Neural cell (in vitro differentiated cells): ENCODE results near the gene GPHN. TPM values are rescaled to one million over a fixed set of nuclear protein-coding genes. Genes with fewer than 3 reads are reported as not detected.

Experiments used
- H2AFZ ChIP-seq: fragments of 200-600, 300-800 bp; sonication (generic), shearing (Covaris generic); 2 replicates; pipeline ENCODE4 v1.6.0; 2014; ENCODE audit warnings: low read depth, mild to moderate bottlenecking, antibody characterized with exemption, low read length, moderate library complexity
- H3F3A ChIP-seq: fragments of 200-600 bp; shearing (Covaris generic); 2 replicates; pipeline ENCODE4 v1.6.1; 2016; ENCODE audit warnings: mild to moderate bottlenecking, moderate library complexity, mixed read lengths, antibody characterized with exemption, low read length; ENCODE audit not compliant: insufficient read depth, poor library complexity, severe bottlenecking
- H3K27ac ChIP-seq: fragments of 200-600, 300-800 bp; sonication (generic), shearing (Covaris generic); 2 replicates; pipeline ENCODE4 v1.5.1; 2014; ENCODE audit warnings: mild to moderate bottlenecking, low read length, moderate library complexity
- H3K27me3 ChIP-seq: fragments of 300-800, 200-600 bp; sonication (generic), shearing (Covaris generic); 2 replicates; pipeline ENCODE4 v1.6.0; 2014; ENCODE audit warnings: mild to moderate bottlenecking, low read depth, low read length, moderate library complexity; ENCODE audit not compliant: insufficient read depth
- H3K36me3 ChIP-seq: fragments of 300-800, 200-600 bp; sonication (generic), shearing (Covaris generic); 2 replicates; pipeline ENCODE4 v1.5.1; 2014; ENCODE audit warnings: mild to moderate bottlenecking, antibody characterized with exemption, low read length, moderate library complexity; ENCODE audit not compliant: insufficient read depth
- H3K4me2 ChIP-seq: fragments of 300-800, 200-600 bp; sonication (generic), shearing (Covaris generic); 2 replicates; pipeline ENCODE4 v1.6.0; 2014; ENCODE audit warnings: mild to moderate bottlenecking, low read length
- H3K4me3 ChIP-seq: fragments of 300-800, 200-600 bp; sonication (generic), shearing (Covaris generic); 2 replicates; pipeline ENCODE4 v1.5.1; 2014; ENCODE audit warnings: mild to moderate bottlenecking, low read length, moderate library complexity
- H3K79me2 ChIP-seq: fragments of 200-600 bp; shearing (Covaris generic); replicated peaks from 2 replicates; pipeline ENCODE4 v1.6.0; 2014; ENCODE audit warnings: mild to moderate bottlenecking, low read length, moderate library complexity; ENCODE audit not compliant: insufficient read depth
- H3K9ac ChIP-seq: fragments of 300-800, 200-600 bp; sonication (generic), shearing (Covaris generic); 2 replicates; pipeline ENCODE4 v1.6.1; 2016; ENCODE audit warnings: mild to moderate bottlenecking, low read length, mixed read lengths
- H3K9me2 ChIP-seq: fragments of 200-600 bp; shearing (Covaris generic); 2 replicates; pipeline ENCODE4 v1.6.1; 2016; ENCODE audit warnings: mild to moderate bottlenecking, low read length, mixed read lengths; ENCODE audit not compliant: insufficient read depth
- H3K9me3 ChIP-seq: fragments of 200-600, 300-800 bp; sonication (generic), shearing (Covaris generic); 2 replicates; pipeline ENCODE4 v1.6.1; 2016; ENCODE audit warnings: mild to moderate bottlenecking, mixed run types, low read length, moderate library complexity, mixed read lengths
- H4K20me1 ChIP-seq: fragments of 200-600 bp; shearing (Covaris generic); 2 replicates; pipeline ENCODE4 v1.6.1; 2016; ENCODE audit warnings: mild to moderate bottlenecking, mixed run types; ENCODE audit not compliant: insufficient read depth
- EP300 ChIP-seq: fragments of 450-650 bp; conservative IDR thresholded peaks from 2 replicates; pipeline ENCODE4 v1.6.1; 2014; ENCODE audit warnings: antibody characterized with exemption, mild to moderate bottlenecking, moderate library complexity; ENCODE audit not compliant: poor library complexity, severe bottlenecking
- EZH2 ChIP-seq: fragments of 200-600, 300-800 bp; shearing (Covaris generic), sonication (generic); IDR thresholded peaks from 2 replicates; pipeline ENCODE4 v1.6.1; 2014; ENCODE audit warnings: antibody characterized with exemption, low read length, borderline replicate concordance, mild to moderate bottlenecking; ENCODE audit not compliant: insufficient read depth, poor library complexity, severe bottlenecking
- MXI1 ChIP-seq: fragments of 450-650 bp; conservative IDR thresholded peaks from 2 replicates; pipeline ENCODE4 v1.6.1; 2014; ENCODE audit warnings: antibody characterized with exemption, mild to moderate bottlenecking; ENCODE audit not compliant: poor library complexity, severe bottlenecking
- POLR2AphosphoS5 ChIP-seq: IDR thresholded peaks from 2 replicates; pipeline ENCODE4 v1.6.1; 2012
- RAD21 ChIP-seq: fragments of 450-650 bp; conservative IDR thresholded peaks from 2 replicates; pipeline ENCODE4 v1.6.1; 2014; ENCODE audit warnings: antibody characterized with exemption, mild to moderate bottlenecking, moderate library complexity
- SMC3 ChIP-seq: fragments of 450-650 bp; conservative IDR thresholded peaks from 2 replicates; pipeline ENCODE4 v1.6.1; 2014; ENCODE audit warnings: antibody characterized with exemption, mild to moderate bottlenecking, moderate library complexity; ENCODE audit not compliant: poor library complexity
- TAF1 ChIP-seq: IDR thresholded peaks from 2 replicates; pipeline ENCODE4 v1.6.1; 2012; ENCODE audit warnings: low read depth
- polyA plus RNA-seq: library from polyadenylated mRNA; depleted of rRNA; stranded (reverse); fragments of >200 nt; gene quantifications from 2 replicates; pipeline ENCODE4 v1.2.3, GENCODE V29; 2014
- TF ChIP-seq, protein P1 (sequence below): IDR thresholded peaks from 2 replicates; pipeline ENCODE4 v1.6.1; 2012; ENCODE audit warnings: borderline replicate concordance
- TF ChIP-seq, protein P2 (sequence below): fragments of 450-650 bp; IDR thresholded peaks from 2 replicates; pipeline ENCODE4 v1.5.1; 2014; ENCODE audit warnings: antibody characterized with exemption, mild to moderate bottlenecking, moderate library complexity; ENCODE audit not compliant: poor library complexity, severe bottlenecking

The GPHN gene
- polyA plus RNA-seq, 1 donor from 2014 or later, result 135 TPM

DNA sequence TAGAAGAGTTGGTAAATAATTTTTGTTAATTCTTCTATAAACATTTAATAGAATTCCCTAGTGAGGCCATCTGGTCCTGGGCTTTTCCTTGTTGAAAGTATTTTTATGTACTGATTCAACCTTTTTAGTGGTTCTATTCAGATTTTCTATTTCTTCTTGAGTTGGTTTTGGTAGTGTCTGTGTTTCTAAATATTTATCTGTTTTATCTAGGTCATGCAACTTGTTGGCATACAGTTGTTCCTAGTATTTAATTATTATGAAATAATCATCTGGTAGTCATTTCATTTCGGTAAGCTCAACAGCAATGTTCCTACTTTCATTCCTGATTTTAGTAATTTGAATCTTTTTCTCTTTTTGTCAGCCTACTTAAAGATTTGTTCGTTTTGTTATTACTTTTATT lies 447.2 kb downstream of the GPHN start:
- H4K20me1 ChIP-seq, result no peaks in the 10 kb centered on the region
- H3K4me2 ChIP-seq, result no peak overlapping the region
- no peaks in the 10 kb centered on the region for H3K79me2 ChIP-seq
- H2AFZ ChIP-seq, result no peak overlapping the region
- no peaks in the 10 kb centered on the region for H3F3A ChIP-seq
- H3K9me2 ChIP-seq, result no peaks in the 10 kb centered on the region
- peaks cover 13% of the 10 kb centered on the region for H3K9me3 ChIP-seq
- H3K27ac ChIP-seq, result no peak overlapping the region
- H3K9ac ChIP-seq, result no peak overlapping the region
- H3K4me3 ChIP-seq, result no peak overlapping the region
- TF ChIP-seq EZH2 (no peak), RAD21 (no peak), TAF1 (no peak), POLR2AphosphoS5 (no peak), EP300 (no peak), SMC3 (no peak), MXI1 (no peak)
- TF ChIP-seq, protein P1, sequence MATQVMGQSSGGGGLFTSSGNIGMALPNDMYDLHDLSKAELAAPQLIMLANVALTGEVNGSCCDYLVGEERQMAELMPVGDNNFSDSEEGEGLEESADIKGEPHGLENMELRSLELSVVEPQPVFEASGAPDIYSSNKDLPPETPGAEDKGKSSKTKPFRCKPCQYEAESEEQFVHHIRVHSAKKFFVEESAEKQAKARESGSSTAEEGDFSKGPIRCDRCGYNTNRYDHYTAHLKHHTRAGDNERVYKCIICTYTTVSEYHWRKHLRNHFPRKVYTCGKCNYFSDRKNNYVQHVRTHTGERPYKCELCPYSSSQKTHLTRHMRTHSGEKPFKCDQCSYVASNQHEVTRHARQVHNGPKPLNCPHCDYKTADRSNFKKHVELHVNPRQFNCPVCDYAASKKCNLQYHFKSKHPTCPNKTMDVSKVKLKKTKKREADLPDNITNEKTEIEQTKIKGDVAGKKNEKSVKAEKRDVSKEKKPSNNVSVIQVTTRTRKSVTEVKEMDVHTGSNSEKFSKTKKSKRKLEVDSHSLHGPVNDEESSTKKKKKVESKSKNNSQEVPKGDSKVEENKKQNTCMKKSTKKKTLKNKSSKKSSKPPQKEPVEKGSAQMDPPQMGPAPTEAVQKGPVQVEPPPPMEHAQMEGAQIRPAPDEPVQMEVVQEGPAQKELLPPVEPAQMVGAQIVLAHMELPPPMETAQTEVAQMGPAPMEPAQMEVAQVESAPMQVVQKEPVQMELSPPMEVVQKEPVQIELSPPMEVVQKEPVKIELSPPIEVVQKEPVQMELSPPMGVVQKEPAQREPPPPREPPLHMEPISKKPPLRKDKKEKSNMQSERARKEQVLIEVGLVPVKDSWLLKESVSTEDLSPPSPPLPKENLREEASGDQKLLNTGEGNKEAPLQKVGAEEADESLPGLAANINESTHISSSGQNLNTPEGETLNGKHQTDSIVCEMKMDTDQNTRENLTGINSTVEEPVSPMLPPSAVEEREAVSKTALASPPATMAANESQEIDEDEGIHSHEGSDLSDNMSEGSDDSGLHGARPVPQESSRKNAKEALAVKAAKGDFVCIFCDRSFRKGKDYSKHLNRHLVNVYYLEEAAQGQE, result no peak
- TF ChIP-seq, protein P2, sequence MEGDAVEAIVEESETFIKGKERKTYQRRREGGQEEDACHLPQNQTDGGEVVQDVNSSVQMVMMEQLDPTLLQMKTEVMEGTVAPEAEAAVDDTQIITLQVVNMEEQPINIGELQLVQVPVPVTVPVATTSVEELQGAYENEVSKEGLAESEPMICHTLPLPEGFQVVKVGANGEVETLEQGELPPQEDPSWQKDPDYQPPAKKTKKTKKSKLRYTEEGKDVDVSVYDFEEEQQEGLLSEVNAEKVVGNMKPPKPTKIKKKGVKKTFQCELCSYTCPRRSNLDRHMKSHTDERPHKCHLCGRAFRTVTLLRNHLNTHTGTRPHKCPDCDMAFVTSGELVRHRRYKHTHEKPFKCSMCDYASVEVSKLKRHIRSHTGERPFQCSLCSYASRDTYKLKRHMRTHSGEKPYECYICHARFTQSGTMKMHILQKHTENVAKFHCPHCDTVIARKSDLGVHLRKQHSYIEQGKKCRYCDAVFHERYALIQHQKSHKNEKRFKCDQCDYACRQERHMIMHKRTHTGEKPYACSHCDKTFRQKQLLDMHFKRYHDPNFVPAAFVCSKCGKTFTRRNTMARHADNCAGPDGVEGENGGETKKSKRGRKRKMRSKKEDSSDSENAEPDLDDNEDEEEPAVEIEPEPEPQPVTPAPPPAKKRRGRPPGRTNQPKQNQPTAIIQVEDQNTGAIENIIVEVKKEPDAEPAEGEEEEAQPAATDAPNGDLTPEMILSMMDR, result no peak
- H3K36me3 ChIP-seq, result no peaks in the 10 kb centered on the region
- H3K27me3 ChIP-seq, result no peaks in the 10 kb centered on the region

DNA sequence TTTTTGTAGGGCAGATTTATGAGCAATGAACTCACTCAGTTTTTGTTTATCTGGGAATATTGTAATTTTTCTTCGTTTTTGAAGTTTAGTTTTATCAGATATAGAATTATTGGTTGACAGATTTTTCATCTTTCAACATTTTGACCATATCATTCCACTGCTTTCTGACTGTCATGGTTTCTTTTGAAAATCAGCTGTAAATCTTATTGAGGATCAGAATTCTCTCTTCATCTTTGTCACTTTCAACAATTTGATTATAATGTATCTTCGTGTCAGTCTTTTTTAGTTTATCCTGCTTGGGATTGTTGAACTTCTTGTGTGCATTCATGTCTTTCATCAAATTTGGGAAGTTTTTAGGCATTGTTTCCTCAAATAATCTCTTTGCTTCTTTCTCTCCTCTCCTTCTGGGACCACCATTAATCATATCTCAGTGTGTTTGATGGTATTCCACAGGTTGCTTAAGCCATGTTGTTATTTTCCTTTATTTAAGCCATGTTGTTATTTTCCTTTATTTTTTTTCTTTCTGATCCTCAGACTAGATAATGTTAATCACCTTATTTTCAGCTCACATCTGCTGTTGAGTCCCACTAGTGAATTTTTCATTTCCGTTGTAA lies 451.6 kb downstream of the GPHN start:
- H3K9ac ChIP-seq, result no peak overlapping the region
- no peak overlapping the region for H2AFZ ChIP-seq
- H3K79me2 ChIP-seq, result no peaks in the 10 kb centered on the region
- H3K4me2 ChIP-seq, result no peak overlapping the region
- H3K4me3 ChIP-seq, result no peak overlapping the region
- no peak overlapping the region for H3K27ac ChIP-seq
- no peaks in the 10 kb centered on the region for H3F3A ChIP-seq
- H3K27me3 ChIP-seq, result no peaks in the 10 kb centered on the region
- no peaks in the 10 kb centered on the region for H3K36me3 ChIP-seq
- no peak for TF ChIP-seq RAD21
- TF ChIP-seq, protein P1, result no peak
- no peak for TF ChIP-seq EP300
- no peak for TF ChIP-seq SMC3
- TF ChIP-seq, protein P2, result no peak
- H3K9me2 ChIP-seq, result no peaks in the 10 kb centered on the region
- H3K9me3 ChIP-seq, result peaks cover 17% of the 10 kb centered on the region
- H4K20me1 ChIP-seq, result no peaks in the 10 kb centered on the region
